HG03575 (cell line): Measurements from ENCODE around the gene STAU1.
"Not testable (repeated sequence)": the region's sequence is repeated elsewhere in the genome, so short reads cannot be mapped to it uniquely, and the experiment has no call there.

Source experiments
- ATAC-seq: cut with Tn5 transposase; IDR thresholded peaks from one replicate; pipeline ENCODE4 v1.9.1; 2021; ENCODE audit not compliant: unreplicated experiment, insufficient number of reproducible peaks, low FRiP score; ENCODE audit errors: extremely low read depth

STAU1 gene, protein sequence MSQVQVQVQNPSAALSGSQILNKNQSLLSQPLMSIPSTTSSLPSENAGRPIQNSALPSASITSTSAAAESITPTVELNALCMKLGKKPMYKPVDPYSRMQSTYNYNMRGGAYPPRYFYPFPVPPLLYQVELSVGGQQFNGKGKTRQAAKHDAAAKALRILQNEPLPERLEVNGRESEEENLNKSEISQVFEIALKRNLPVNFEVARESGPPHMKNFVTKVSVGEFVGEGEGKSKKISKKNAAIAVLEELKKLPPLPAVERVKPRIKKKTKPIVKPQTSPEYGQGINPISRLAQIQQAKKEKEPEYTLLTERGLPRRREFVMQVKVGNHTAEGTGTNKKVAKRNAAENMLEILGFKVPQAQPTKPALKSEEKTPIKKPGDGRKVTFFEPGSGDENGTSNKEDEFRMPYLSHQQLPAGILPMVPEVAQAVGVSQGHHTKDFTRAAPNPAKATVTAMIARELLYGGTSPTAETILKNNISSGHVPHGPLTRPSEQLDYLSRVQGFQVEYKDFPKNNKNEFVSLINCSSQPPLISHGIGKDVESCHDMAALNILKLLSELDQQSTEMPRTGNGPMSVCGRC

GRCh38 chr20:49187851-49188641 is at the start of gene STAU1:
TSS of gene STAU1 (minus strand) at chr20:49188334. CDS start at chr20:49166201, 22,133 bp downstream.
- no peak for ATAC-seq

DNA sequence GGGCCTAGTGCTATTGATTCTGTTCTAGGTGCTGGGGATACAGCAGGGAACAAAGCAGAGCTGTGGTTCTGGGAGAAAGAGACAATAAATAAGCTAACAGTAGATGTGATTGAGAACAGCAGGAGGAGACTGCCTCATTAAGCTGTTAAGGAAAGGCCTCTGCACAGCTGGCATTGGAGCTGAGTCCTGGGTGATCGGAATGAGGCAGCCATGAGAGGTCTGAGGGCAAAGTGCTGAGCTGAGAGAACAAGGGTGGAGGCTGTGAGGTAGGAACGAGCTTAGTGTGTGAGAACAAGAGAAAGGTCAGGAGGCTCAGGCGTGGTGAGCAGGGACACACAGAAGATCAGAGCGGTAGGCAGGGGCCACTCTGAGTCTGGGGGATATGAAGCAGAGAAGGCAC is 49.4 kb upstream of the STAU1 start:
- ATAC-seq, result no peak

DNA sequence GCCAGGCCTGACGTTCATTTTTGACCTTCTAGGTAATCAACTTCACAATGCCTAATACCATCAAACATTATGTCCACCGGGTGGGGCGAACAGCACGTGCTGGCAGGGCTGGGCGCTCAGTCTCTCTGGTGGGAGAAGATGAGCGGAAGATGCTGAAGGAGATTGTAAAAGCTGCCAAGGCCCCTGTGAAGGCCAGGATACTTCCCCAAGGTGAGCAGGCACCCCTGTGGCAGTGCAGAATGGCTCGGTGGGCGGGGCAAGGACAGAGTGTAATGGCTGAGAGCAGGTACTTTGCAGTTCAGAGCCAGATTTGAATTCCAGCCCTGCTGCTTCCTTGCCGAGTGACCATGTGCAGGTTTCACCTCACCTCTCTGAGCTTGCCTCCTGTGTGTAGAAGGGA is 48.2 kb upstream of the STAU1 start:
- no peak for ATAC-seq

DNA sequence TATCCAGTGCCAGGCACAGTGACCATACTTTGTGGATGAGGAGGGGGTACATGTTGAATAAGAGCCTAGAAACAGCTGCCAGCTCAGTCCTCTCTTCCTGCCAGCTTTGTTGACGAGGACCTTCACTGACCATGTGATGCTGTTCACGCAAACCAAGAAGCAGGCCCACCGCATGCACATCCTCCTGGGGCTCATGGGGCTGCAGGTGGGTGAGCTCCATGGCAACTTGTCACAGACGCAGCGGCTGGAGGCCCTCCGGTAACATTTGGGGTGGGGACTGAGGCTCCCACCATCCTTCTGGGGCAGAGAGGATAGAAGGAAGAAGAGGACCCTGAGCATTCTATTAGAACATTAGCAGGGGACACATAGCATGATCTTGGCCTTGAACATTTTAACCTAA is 46.7 kb upstream of the STAU1 start:
- no peak for ATAC-seq

GRCh38 chr20:49233226-49233625 is 45.1 kb upstream of the STAU1 start:
- no peak for ATAC-seq

GRCh38 chr20:49231471-49231870 is 43.3 kb upstream of the STAU1 start:
- ATAC-seq, result no peak

DNA sequence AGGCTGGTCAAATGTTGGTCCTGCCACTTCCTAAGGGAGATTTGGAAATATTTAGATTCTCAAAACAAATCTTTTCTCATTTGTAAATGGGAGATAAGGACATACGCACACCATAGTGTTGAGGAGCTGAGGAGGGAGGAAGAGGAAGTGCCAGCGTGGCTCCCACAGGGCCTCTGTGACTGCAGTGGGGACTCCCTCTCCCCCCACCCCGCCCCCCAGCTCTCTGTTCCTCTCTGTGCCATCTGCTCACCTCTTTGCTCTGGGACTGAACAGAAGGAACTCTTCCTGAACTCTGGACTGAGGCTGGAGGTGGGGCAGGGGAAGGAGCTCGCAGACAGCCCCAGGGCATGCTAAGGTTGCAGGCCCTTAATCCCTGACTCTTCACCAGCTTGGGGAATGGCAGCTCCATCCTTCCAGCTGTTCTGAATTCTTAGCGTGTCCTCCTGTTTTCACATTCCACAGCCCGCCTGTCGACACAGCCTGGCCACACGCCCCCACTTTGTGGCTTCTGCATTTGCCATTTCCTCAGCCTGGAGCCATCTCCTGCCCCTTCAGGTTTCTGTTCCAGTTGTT is 42.5 kb upstream of the STAU1 start:
- ATAC-seq, result no peak

- ATAC-seq, result no peak
Observed at GRCh38 chr20:49230021-49230420, 41.9 kb upstream of the STAU1 start.

DNA sequence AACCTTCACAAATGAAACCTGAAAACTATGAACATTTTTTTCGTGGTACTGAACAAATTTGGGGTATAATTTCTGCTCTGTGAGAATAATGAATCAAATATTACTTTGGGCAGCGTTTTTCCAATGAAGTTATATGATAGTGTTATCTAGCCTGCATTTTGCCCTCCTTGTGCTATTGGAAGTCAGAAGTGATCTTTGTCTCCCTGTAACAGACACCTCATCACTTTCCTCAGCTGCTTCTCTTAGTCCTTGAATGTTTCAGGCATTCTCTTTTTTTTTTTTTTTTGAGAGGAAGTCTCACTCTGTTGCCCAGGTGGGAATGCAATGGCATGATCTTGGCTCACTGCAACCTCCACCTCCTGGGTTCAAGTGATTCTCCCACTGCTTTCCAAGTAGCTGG is 41.2 kb upstream of the STAU1 start:
- ATAC-seq, result no peak

DNA sequence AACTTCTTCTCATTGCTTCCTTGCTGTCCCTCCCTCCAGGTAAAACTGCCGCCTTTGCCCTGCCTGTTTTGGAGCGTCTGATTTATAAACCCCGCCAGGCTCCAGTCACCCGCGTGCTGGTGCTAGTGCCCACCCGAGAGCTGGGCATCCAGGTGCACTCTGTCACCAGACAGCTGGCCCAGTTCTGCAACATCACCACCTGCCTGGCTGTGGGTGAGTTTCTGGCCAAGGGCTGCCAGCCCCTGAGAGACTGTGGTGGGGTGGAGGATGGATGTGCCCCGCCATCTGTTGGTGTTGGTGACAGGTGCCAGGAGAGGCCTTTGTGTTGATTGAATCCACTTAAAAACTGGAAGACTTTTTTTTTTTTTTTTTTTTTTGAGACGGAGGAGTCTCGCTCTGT is 40.5 kb upstream of the STAU1 start:
- ATAC-seq, result no peak

DNA sequence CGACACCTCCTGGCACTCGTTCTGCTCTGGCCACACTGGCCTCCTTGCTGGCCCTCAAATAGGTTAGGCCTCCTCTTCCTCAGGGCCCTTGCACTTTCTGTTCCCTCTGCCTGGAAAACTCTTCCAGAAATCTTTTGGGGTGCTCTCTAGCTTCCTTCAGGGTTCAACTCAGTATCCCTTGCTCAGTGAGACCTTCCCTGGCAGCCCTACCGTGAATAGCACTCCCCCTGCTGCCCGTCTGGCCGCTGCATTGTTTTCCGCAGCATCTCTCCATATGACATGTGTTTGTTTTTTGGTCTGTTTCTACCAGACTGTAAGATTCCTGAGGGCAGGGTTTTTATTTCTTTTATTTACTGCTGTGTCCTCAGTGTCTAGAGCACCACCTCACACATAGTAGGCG is 37.8 kb upstream of the STAU1 start:
- no peak for ATAC-seq

DNA sequence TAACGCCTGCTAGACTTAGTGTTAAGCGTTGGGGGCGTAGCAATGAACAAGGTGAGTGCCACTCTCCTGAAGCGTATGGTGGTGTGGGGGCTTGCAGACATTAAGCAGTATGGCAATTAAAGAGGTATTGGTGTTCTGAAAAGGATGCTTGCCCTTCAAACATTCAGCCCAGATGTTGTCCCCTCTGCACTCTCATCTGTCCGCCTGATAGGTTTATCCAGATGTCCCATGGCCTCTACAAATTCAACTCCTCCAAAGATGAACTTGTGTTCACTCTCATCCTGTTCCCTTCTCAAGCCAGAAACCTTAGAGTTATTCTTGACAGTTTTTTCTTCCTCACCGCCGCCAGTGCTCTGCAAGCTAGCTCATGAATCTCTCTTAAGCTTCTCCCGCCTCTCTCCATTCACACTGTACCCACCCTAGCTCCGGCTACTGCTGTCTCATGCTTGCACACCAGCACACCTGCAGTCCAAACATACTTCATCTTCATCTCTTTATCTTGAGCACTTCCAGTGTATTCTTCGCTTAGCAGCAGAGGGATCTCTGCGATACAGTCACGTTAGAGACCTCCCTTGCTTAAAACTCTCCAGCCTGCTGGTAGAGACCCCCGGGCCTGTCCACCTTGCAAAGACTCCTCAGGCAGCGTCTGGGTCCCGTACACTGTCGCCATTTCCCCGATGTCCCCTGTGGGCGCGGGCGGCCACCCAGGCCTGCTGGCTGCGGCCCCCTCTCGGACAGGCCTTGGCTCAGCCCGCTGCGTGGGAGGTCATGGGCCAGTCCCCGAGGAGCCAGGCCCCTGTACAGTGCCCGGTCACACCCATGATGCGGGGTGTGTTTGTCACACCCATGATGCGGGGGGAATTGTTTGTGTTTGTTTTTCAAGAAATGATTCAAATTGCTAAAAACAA is 32.0 kb upstream of the STAU1 start:
- ATAC-seq, result no peak

DNA sequence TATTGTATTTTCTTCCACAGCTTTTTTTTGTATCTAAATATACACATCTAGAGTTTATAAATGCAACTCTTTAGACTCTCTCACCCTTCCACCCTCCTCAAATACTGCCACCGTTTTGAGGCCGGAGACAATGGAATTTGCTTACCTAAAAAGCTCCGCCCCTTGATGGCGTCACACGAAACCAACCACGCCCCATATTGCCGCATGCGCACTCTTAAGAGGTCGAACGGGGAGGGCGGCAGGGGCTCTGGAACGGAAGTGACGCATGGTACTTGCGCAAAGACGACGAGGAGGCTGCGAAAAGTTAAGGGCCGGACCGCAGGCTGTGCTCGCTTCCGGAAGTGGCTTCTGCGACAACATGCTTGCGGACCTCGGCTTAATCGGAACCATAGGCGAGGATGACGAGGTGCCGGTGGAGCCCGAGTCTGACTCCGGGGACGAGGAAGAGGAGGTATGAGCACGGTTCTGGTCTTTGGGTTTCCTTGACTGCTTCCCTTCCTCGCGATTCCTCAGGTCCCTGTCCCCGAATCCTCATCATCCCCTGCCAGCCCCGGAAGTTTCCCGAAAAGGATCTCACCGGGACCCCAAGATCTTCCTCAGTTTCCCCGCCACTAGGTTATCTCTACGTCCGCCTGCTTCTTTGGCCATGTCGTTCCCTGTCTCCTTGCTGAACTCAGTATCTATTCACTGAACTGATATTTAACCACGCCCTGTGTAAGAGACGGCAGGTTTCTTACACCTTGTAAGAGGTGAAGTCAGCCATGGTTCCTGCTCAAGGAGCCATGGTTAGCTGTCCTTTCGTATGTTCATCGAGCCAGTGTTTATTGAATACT is 31.2 kb upstream of the STAU1 start, which contains the start of gene DDX27:
DDX27 (plus strand) TSS at position 326 of the 833 bp plus-strand sequence; CDS start at position 359, 33 bp downstream.
- no peak for ATAC-seq

DNA sequence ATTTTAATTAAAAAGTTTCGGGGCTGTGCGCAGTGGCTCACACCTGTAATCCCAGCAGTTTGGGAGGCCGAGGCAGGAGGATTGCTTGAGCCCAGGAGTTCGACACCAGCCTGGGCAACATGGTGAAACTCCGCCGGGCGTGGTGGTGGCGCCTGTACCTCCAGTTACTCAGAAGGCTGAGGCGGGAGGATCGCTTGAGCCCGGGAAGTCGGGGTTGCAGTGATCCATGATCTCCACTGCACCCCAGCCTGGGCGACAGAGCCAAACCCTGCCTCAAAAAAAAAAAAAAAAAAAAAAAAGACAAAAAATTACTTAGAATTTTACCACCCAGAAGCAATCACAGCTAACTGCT is 30.6 kb upstream of the STAU1 start:
- ATAC-seq, result not testable (repeated sequence)

- no peak for ATAC-seq
Observed at GRCh38 chr20:49216991-49217578, 29.0 kb upstream of the STAU1 start.

DNA sequence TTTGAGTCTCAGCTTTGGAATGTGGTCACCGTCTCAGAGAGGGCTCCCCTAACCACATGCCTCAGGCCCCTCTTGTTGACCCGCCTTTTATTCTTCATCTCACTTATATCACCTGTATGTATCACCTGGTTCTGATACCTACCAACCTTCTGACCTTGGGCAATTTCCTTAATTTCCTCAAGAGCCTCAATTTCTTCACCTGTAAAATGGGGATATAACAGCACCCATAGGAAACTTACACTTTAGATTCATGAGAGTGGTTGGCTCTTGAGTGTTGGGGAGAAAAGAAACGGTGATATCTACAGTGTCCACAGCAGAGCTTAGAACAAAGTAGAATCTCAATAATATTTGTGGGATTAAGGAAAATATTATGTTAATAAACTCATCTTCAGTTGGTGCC is 27.1 kb upstream of the STAU1 start:
- no peak for ATAC-seq

- ATAC-seq, result no peak
Observed at GRCh38 chr20:49214571-49214970, 26.4 kb upstream of the STAU1 start.

- ATAC-seq, result no peak
Observed at GRCh38 chr20:49210757-49211110, 22.6 kb upstream of the STAU1 start.
